ENCODE data around the gene ZFYVE28. TPM values are rescaled to one million over a fixed set of nuclear protein-coding genes. Genes with fewer than 3 reads are reported as not detected.
A peak's percentile ranks its signal among the peaks of the same experiment; 100 is the strongest.

ZFYVE28 gene
- total RNA-seq, 1 donor from 2014 or later, result 3.3 TPM

- no peak for TF ChIP-seq CTCF (IDR thresholded peaks at IDR 0.05)
- Mint-ChIP-seq H3K36me3 (ENCODE audit: low read depth) (peaks cover 3% of the 10 kb centered on the region), H3K4me3 (ENCODE audit: unreplicated experiment) (peak overlapping the region; percentile 74), H3K9me3 (ENCODE audit: low read depth) (no peaks in the 10 kb centered on the region), H3K4me1 (ENCODE audit: low read depth) (peaks cover 39% of the 10 kb centered on the region), H3K27ac (ENCODE audit: unreplicated experiment) (no peak overlapping the region), H3K27me3 (ENCODE audit: low read depth) (peaks cover 38% of the 10 kb centered on the region)
- no peak for DNase-seq (ENCODE audit: low spot score)
Observed at GRCh38 chr4:2417226-2417764, 1.1 kb downstream of the ZFYVE28 start.

- Mint-ChIP-seq H3K4me1 (ENCODE audit: low read depth) (peaks cover 40% of the 10 kb centered on the region), H3K27me3 (ENCODE audit: low read depth) (peaks cover 32% of the 10 kb centered on the region), H3K9me3 (ENCODE audit: low read depth) (no peaks in the 10 kb centered on the region), H3K27ac (ENCODE audit: unreplicated experiment) (no peak overlapping the region), H3K4me3 (ENCODE audit: unreplicated experiment) (peak overlapping the region; percentile 58), H3K36me3 (ENCODE audit: low read depth) (peaks cover 3% of the 10 kb centered on the region)
- no peak for TF ChIP-seq CTCF (IDR thresholded peaks at IDR 0.05)
- no peak for DNase-seq (ENCODE audit: low spot score)
Observed at GRCh38 chr4:2416564-2417225, 1.8 kb downstream of the ZFYVE28 start.

- no peaks in the 10 kb centered on the region for H3K9me3 Mint-ChIP-seq (ENCODE audit: low read depth)
- H3K4me1 Mint-ChIP-seq (ENCODE audit: low read depth), result peaks cover 40% of the 10 kb centered on the region
- peaks cover 3% of the 10 kb centered on the region for H3K36me3 Mint-ChIP-seq (ENCODE audit: low read depth)
- no peak for DNase-seq (ENCODE audit: low spot score)
- no peak for TF ChIP-seq CTCF (IDR thresholded peaks at IDR 0.05)
- peaks cover 28% of the 10 kb centered on the region for H3K27me3 Mint-ChIP-seq (ENCODE audit: low read depth)
- peak overlapping the region; percentile 58 for H3K4me3 Mint-ChIP-seq (ENCODE audit: unreplicated experiment)
- no peak overlapping the region for H3K27ac Mint-ChIP-seq (ENCODE audit: unreplicated experiment)
Observed at GRCh38 chr4:2415881-2416563, 2.4 kb downstream of the ZFYVE28 start.

- TF ChIP-seq CTCF (IDR thresholded peaks at IDR 0.05), result no peak
- DNase-seq (ENCODE audit: low spot score), result no peak
- Mint-ChIP-seq H3K27ac (ENCODE audit: unreplicated experiment) (no peak overlapping the region), H3K27me3 (ENCODE audit: low read depth) (peaks cover 25% of the 10 kb centered on the region), H3K36me3 (ENCODE audit: low read depth) (peaks cover 3% of the 10 kb centered on the region), H3K4me1 (ENCODE audit: low read depth) (peaks cover 40% of the 10 kb centered on the region), H3K4me3 (ENCODE audit: unreplicated experiment) (no peak overlapping the region), H3K9me3 (ENCODE audit: low read depth) (no peaks in the 10 kb centered on the region)
Observed at GRCh38 chr4:2415213-2415612, 3.2 kb downstream of the ZFYVE28 start.

- peaks cover 17% of the 10 kb centered on the region for H3K27me3 Mint-ChIP-seq (ENCODE audit: low read depth)
- no peaks in the 10 kb centered on the region for H3K36me3 Mint-ChIP-seq (ENCODE audit: low read depth)
- H3K4me1 Mint-ChIP-seq (ENCODE audit: low read depth), result peaks cover 36% of the 10 kb centered on the region
- H3K27ac Mint-ChIP-seq (ENCODE audit: unreplicated experiment), result no peak overlapping the region
- no peaks in the 10 kb centered on the region for H3K9me3 Mint-ChIP-seq (ENCODE audit: low read depth)
- no peak for TF ChIP-seq CTCF (IDR thresholded peaks at IDR 0.05)
- DNase-seq (ENCODE audit: low spot score), result no peak
- H3K4me3 Mint-ChIP-seq (ENCODE audit: unreplicated experiment), result no peak overlapping the region
Observed at GRCh38 chr4:2413821-2414610, 4.4 kb downstream of the ZFYVE28 start.
